HFF-Myc (cell line): ENCODE results near the gene RSU1.
A peak's percentile ranks its signal among the peaks of the same experiment; 100 is the strongest.

Experiments
- DNase-seq: peaks from one replicate; pipeline ENCODE4 v3.0.0-alpha.2; 2011; ENCODE audit warnings: low read depth; ENCODE audit errors: extremely low read depth
- H3K4me3 ChIP-seq: replicated peaks from 2 replicates; pipeline ENCODE4 v1.5.1; 2011; ENCODE audit warnings: low read depth, mild to moderate bottlenecking, control low read depth, low read length
- CTCF ChIP-seq: IDR thresholded peaks from 2 replicates; pipeline ENCODE4 v1.5.1; 2012; ENCODE audit warnings: mild to moderate bottlenecking, low read depth, low read length, control low read depth; ENCODE audit errors: missing control alignments

Gene RSU1

DNA sequence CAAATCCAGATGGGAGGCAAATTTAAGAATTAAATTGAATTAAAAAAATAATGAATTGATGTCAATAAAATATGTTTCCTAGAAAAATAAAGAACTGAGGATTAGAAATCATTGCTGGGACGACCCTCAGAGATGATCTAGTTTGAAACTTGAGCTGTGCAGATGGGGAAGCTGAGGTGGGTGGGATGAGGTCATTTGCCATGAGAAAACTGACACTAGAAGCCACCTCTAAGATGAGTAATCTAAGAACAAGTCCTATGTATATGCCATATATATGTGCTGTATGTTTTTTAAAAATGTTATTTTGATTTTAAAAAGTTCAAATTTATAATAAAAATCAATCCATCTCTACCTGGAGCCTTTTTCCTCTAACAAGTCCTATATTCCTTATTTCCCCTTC, 135.7 kb downstream of the RSU1 start:
- TF ChIP-seq CTCF: no peak
- no peak for DNase-seq
- no peak overlapping the region for H3K4me3 ChIP-seq

DNA sequence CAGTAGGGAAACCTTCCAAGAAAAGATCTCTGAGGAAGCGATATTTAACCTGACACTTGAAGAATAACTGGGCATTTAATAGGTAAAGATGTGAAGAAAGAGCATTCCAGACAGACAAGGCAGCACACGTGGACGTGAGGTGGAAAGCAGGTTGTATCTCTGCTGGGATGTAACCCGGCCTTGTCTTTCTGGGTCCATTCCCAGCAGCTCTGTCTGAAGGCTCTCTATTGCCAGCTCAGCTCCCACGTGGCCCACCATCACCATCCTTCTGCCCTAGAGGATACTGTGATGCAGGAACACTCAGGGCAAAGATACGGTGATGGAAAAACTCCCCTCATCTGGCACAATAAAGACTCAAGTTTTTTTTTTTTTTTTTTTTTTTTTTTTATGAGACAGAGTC, 137.7 kb downstream of the RSU1 start:
- no peak for DNase-seq

GRCh38 chr10:16675334-16675733, 141.9 kb downstream of the RSU1 start:
- H3K4me3 ChIP-seq: no peak overlapping the region
- no peak for DNase-seq
- TF ChIP-seq CTCF: no peak

More for the DNA sequence above, 137.7 kb downstream of the RSU1 start:
- no peak for TF ChIP-seq CTCF
- no peak overlapping the region for H3K4me3 ChIP-seq

GRCh38 chr10:16674147-16674703, 143.0 kb downstream of the RSU1 start:
- no peak for TF ChIP-seq CTCF
- no peak overlapping the region for H3K4me3 ChIP-seq
- no peak for DNase-seq

- DNase-seq: peak; percentile 2
- TF ChIP-seq CTCF: no peak
- no peak overlapping the region for H3K4me3 ChIP-seq
These were observed 143.8 kb downstream of the RSU1 start for GRCh38 chr10:16673443-16673842.

GRCh38 chr10:16663444-16663843, 153.8 kb downstream of the RSU1 start:
- no peak for TF ChIP-seq CTCF
- no peak for DNase-seq
- H3K4me3 ChIP-seq: no peak overlapping the region

- no peak for DNase-seq
- TF ChIP-seq CTCF: no peak
These were observed 154.3 kb downstream of the RSU1 start for GRCh38 chr10:16662923-16663322.

More at GRCh38 chr10:16662923-16663322, 154.3 kb downstream of the RSU1 start:
- H3K4me3 ChIP-seq: no peak overlapping the region
